Fibroblast of lung (primary cell): ENCODE data around the gene TMEM179.

Experiments
- EZH2 ChIP-seq: IDR thresholded peaks from 2 replicates; pipeline ENCODE4 v1.5.1; 2012; ENCODE audit warnings: low read length, control low read depth, mild to moderate bottlenecking; ENCODE audit errors: missing control alignments
- TF ChIP-seq, protein P1 (sequence below), 2 donors: IDR thresholded peaks in 1 of 2; conservative IDR thresholded peaks in 1 of 2; 1 replicate in 1 of 2; 2 replicates in 1 of 2; pipeline ENCODE4 v1.5.1; 2011 to 2012; ENCODE audit warnings: low read length in 2 of 2, control low read depth in 1 of 2, inconsistent platforms in 1 of 2, low read depth in 1 of 2, mild to moderate bottlenecking in 1 of 2

- TF ChIP-seq, protein P1, sequence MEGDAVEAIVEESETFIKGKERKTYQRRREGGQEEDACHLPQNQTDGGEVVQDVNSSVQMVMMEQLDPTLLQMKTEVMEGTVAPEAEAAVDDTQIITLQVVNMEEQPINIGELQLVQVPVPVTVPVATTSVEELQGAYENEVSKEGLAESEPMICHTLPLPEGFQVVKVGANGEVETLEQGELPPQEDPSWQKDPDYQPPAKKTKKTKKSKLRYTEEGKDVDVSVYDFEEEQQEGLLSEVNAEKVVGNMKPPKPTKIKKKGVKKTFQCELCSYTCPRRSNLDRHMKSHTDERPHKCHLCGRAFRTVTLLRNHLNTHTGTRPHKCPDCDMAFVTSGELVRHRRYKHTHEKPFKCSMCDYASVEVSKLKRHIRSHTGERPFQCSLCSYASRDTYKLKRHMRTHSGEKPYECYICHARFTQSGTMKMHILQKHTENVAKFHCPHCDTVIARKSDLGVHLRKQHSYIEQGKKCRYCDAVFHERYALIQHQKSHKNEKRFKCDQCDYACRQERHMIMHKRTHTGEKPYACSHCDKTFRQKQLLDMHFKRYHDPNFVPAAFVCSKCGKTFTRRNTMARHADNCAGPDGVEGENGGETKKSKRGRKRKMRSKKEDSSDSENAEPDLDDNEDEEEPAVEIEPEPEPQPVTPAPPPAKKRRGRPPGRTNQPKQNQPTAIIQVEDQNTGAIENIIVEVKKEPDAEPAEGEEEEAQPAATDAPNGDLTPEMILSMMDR (conservative IDR thresholded peaks at IDR 0.05 in 1 of 2, IDR thresholded peaks at IDR 0.05 in 1 of 2; ENCODE audit: low read depth in 1 of 2, low read length in 2 of 2) = no peak
- TF ChIP-seq EZH2 = no peak
These were observed 55.6 kb downstream of the TMEM179 start for GRCh38 chr14:104548802-104549535.
